H1 (cell line): ENCODE data around the gene CPEB3. TPM values are rescaled to one million over a fixed set of nuclear protein-coding genes. Genes with fewer than 3 reads are reported as not detected.

Experiments
- CEBPB ChIP-seq: IDR thresholded peaks from 2 replicates; pipeline ENCODE4 v1.6.1; 2012; ENCODE audit warnings: low read depth, low read length
- GTF2F1 ChIP-seq: IDR thresholded peaks from 2 replicates; pipeline ENCODE4 v1.6.1; 2012; ENCODE audit warnings: low read depth, low read length, improper control_type of control experiment, borderline replicate concordance
- HDAC2 ChIP-seq, 2 experiments: fragments of 300-600 bp in 1 of 2; sonication (generic) in 1 of 2; IDR thresholded peaks; 2 replicates each; pipeline ENCODE4 v1.6.1; 2011 to 2012; ENCODE audit warnings: low read depth in 2 of 2, low read length in 2 of 2, mild to moderate bottlenecking in 2 of 2, moderate library complexity in 2 of 2, borderline replicate concordance in 1 of 2, inconsistent platforms in 1 of 2
- polyA plus RNA-seq, 7 experiments: library from polyadenylated mRNA; depleted of rRNA in 3 of 7; stranded (reverse) in 5 of 7; unstranded in 2 of 7; fragments of >200 nt in 5 of 7; fragments of 200-250 nt in 2 of 7; gene quantifications; 1 replicate in 5 of 7; 2 replicates in 1 of 7; 4 replicates in 1 of 7; pipeline versions ENCODE4 v1.2.1 to v1.2.3, GENCODE V29; 2011 to 2013; ENCODE audit warnings: missing spikeins in 2 of 7, mixed read lengths in 2 of 7
- total RNA-seq: library from RNA; stranded (reverse); fragmentation: NEBNext Ultra II Directional; extraction: Animal tissue kit (Norgen Biotek cat#: 25700); gene quantifications from 2 replicates; pipeline ENCODE4 v1.2.1, GENCODE V29; 2021

CPEB3 gene
- total and polyA plus RNA-seq, 2 of the 8 experiments (the other 6 are each of a cell fraction or from before 2014, with no cell fraction given): 0.39 to 1.7 TPM

- TF ChIP-seq GTF2F1: no peak
- TF ChIP-seq CEBPB: no peak
- TF ChIP-seq HDAC2 (IDR thresholded peaks at IDR 0.05; ENCODE audit: borderline replicate concordance in 1 of 2, low read depth in 2 of 2, low read length in 2 of 2): no peak
These were observed 144.1 kb downstream of the CPEB3 start (continued) for GRCh38 chr10:92146781-92147180.
